Activated B cell treated with CpG ODN at 0.5 μM for 24 hours (primary cell): ENCODE measurements around the gene NRIP1. TPM values are rescaled to one million over a fixed set of nuclear protein-coding genes. Genes with fewer than 3 reads are reported as not detected.

Source experiments
- ATAC-seq: fragments of 200-7000 bp; cut with Tn5 transposase; one replicate; pipeline ENCODE4 v1.10.0; 2021; ENCODE audit warnings: low read depth, mild to moderate bottlenecking, moderate library complexity
- CTCF ChIA-PET: fragments of 350-600 bp; sonication (Branson Sonifier 250); formaldehyde crosslinking; loops from one replicate; lab custom pipeline; 2021; ENCODE audit warnings: antibody characterized with exemption; lab: Charles Lee
- POLR2A ChIA-PET: fragments of 350-600 bp; sonication (Branson Sonifier 250); formaldehyde crosslinking; loops from one replicate; lab custom pipeline; 2021; ENCODE audit warnings: antibody characterized with exemption; lab: Charles Lee
- DNase-seq: peaks from one replicate; pipeline ENCODE4 v3.0.0; 2022
- H3K27ac Mint-ChIP-seq: one replicate; pipeline ENCODE4 v1.8.0; 2020; ENCODE audit warnings: mixed read lengths
- H3K27me3 Mint-ChIP-seq: one replicate; pipeline ENCODE4 v1.8.0; 2021; ENCODE audit warnings: mixed read lengths
- H3K36me3 Mint-ChIP-seq: one replicate; pipeline ENCODE4 v1.8.0; 2021; ENCODE audit warnings: low read depth, mixed read lengths
- H3K4me1 Mint-ChIP-seq: one replicate; pipeline ENCODE4 v1.8.0; 2021; ENCODE audit warnings: mixed read lengths
- H3K4me3 Mint-ChIP-seq: one replicate; pipeline ENCODE4 v1.8.0; 2020; ENCODE audit warnings: mild to moderate bottlenecking, mixed read lengths
- H3K9me3 Mint-ChIP-seq: one replicate; pipeline ENCODE4 v1.8.0; 2020; ENCODE audit warnings: mixed read lengths
- intact Hi-C: fragments of 100-400 bp; cut with micrococcal nuclease; formaldehyde crosslinking; loops from one replicate; pipeline ENCODE4 v1.15.1; 2024
- total RNA-seq: library from RNA; stranded (reverse); gene quantifications from 2 replicates; pipeline ENCODE4 v1.2.3, GENCODE V29; 2022
- TF ChIP-seq, protein P1 (sequence below): fragments of 200-600 bp; IDR thresholded peaks from one replicate; pipeline ENCODE4 v1.8.0; 2022; ENCODE audit warnings: antibody characterized with exemption, mild to moderate bottlenecking

Gene NRIP1
- total RNA-seq, 1 donor from 2014 or later, result 26.6 TPM

DNA sequence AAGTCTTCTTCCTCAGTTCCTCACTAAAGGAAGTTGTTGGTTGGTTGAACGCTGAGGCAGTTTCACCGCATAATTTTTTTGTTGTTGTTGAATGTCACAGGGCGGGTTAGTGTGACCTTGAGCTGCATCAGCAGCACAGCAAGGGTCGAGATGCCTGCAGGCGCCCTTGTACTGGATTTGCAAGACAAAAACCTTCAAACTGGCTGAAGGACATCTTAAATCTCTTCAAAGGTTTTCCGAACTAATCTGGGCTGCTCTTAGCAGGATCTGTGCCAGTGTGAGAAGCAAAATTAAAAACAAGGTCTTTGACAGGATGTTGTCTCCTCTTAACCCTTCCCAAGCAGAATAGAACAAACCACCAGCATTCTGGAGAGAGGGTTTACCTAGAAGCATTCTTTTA is 59.4 kb downstream of the NRIP1 start:
- Mint-ChIP-seq H3K27ac (no peak overlapping the region), H3K36me3 (peaks cover 27% of the 10 kb centered on the region), H3K27me3 (no peaks in the 10 kb centered on the region), H3K9me3 (no peaks in the 10 kb centered on the region), H3K4me3 (no peak overlapping the region), H3K4me1 (peaks cover 42% of the 10 kb centered on the region)
- ChIA-PET CTCF (no interaction called here), POLR2A (no interaction called here)
- no peak for DNase-seq
- ATAC-seq, result no peak
- intact Hi-C loops, result no loop called here
- TF ChIP-seq, protein P1, sequence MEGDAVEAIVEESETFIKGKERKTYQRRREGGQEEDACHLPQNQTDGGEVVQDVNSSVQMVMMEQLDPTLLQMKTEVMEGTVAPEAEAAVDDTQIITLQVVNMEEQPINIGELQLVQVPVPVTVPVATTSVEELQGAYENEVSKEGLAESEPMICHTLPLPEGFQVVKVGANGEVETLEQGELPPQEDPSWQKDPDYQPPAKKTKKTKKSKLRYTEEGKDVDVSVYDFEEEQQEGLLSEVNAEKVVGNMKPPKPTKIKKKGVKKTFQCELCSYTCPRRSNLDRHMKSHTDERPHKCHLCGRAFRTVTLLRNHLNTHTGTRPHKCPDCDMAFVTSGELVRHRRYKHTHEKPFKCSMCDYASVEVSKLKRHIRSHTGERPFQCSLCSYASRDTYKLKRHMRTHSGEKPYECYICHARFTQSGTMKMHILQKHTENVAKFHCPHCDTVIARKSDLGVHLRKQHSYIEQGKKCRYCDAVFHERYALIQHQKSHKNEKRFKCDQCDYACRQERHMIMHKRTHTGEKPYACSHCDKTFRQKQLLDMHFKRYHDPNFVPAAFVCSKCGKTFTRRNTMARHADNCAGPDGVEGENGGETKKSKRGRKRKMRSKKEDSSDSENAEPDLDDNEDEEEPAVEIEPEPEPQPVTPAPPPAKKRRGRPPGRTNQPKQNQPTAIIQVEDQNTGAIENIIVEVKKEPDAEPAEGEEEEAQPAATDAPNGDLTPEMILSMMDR, result no peak

DNA sequence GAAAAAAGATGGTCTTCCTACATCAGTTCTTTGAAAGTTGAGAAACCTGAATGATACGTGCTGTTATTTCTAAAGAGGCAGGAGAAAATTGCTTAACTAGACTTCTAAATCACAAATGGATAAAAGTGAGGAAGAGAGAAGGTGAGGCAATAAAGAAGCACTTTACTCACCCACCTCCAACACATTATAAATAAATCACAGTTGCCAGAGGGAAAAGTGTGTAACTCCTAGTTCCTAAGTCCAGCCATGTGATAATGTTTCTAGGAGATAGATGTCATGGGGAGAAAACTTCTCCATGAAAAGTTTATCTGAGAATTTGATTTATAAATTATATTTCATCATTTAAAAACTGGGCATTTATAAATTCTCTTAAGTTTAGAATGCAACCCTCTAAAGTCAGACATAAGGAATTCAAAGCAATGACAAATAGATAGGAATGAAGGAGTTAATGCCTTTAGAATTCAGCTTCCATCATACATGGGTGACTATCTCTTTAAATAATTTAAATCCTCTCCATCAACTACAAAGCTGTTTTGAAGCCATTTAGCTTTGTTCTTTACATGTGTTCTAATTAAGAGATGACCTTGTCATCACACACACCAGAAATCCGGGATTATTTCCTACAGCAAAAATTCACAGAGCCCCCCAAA is 60.0 kb downstream of the NRIP1 start:
- H3K9me3 Mint-ChIP-seq, result no peaks in the 10 kb centered on the region
- H3K27me3 Mint-ChIP-seq, result no peaks in the 10 kb centered on the region
- CTCF ChIA-PET, result no interaction called here
- H3K27ac Mint-ChIP-seq, result no peak overlapping the region
- POLR2A ChIA-PET, result interaction anchor here (0.6 kb wide), 1 partner anchor 19 kb away, joined by 3 read pairs; no protein-coding TSS in a partner anchor
- TF ChIP-seq, protein P1, result no peak
- ATAC-seq, result no peak
- H3K4me1 Mint-ChIP-seq, result peaks cover 46% of the 10 kb centered on the region
- intact Hi-C loops, result no loop called here
- H3K4me3 Mint-ChIP-seq, result no peak overlapping the region
- no peak for DNase-seq
- peaks cover 27% of the 10 kb centered on the region for H3K36me3 Mint-ChIP-seq

GRCh38 chr21:15003463-15004135 is 61.2 kb downstream of the NRIP1 start:
- Mint-ChIP-seq H3K27me3 (no peaks in the 10 kb centered on the region), H3K4me3 (no peak overlapping the region), H3K4me1 (peaks cover 47% of the 10 kb centered on the region), H3K27ac (no peak overlapping the region), H3K36me3 (peaks cover 19% of the 10 kb centered on the region), H3K9me3 (no peaks in the 10 kb centered on the region)
- DNase-seq, result no peak
- ChIA-PET POLR2A (interaction anchor here (0.8 kb wide), 1 partner anchor 17 kb away, joined by 3 read pairs; no protein-coding TSS in a partner anchor), CTCF (no interaction called here)
- intact Hi-C loops, result no loop called here
- ATAC-seq, result no peak
- TF ChIP-seq, protein P1, result no peak

DNA sequence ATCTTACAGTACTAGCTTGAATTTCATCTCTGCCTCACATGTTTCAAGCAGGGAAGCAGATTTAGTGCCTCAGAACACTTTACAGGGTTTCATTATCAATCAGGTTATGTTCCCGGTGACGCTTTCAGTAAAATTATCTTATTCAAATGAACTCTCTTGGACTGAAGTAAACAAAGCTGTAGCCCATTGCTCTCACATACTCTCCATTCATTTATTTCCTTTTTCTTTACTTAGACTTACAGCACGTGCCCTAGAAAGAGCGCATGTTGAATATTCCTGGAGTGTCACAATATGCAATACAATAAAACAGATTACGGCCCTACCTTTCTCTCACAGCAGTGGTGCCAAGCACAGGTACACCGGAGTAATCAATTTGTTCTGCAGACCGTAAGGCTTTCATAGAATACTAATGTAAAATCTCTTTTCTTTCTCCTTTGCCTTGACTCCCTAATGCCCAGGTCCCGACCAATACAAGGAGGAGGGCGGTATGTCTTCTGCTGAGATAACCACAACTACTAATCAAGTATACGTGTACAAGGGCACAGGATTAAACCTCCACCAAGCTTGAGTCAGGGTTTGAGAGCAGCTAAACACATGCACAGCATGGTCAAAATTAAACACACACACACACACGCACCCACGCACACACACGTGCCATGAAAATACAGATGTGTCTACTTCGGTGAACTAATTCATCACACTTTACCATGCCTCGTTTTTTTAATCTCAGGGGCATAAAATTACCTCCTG is 62.8 kb downstream of the NRIP1 start:
- peak overlapping the region; percentile 13 for H3K27ac Mint-ChIP-seq
- ATAC-seq (peak; percentile 54), DNase-seq (no peak)
- intact Hi-C loops, result no loop called here
- ChIA-PET POLR2A (no interaction called here), CTCF (interaction anchor here (0.5 kb wide), 1 partner anchor 466 kb away, joined by 3 read pairs; no protein-coding TSS in a partner anchor)
- H3K4me1 Mint-ChIP-seq, result peaks cover 50% of the 10 kb centered on the region
- H3K27me3 Mint-ChIP-seq, result no peaks in the 10 kb centered on the region
- peaks cover 17% of the 10 kb centered on the region for H3K36me3 Mint-ChIP-seq
- H3K4me3 Mint-ChIP-seq, result no peak overlapping the region
- TF ChIP-seq, protein P1, result no peak
- no peaks in the 10 kb centered on the region for H3K9me3 Mint-ChIP-seq

DNA sequence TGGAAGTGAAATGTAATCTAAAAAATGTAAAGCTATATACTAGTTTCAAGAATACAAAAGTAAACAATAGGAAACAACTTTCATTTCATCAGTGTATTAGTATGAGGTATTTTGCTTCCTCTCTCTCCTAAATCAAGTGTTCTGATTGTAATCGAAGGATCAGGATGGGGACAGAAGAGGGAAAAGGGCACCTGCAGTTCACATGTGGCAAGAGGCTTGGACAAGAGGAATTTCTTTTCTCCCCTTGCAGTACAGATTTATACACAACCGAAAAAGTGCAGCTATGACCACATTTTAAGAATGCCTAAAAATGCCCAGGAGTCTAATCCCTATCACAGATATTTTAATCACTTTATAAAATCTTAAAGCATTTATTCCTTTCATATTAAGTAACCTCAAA is 63.7 kb downstream of the NRIP1 start:
- Mint-ChIP-seq H3K9me3 (no peaks in the 10 kb centered on the region), H3K4me1 (peaks cover 43% of the 10 kb centered on the region), H3K4me3 (no peak overlapping the region), H3K27me3 (no peaks in the 10 kb centered on the region), H3K36me3 (peaks cover 18% of the 10 kb centered on the region), H3K27ac (no peak overlapping the region)
- intact Hi-C loops, result no loop called here
- TF ChIP-seq, protein P1, result no peak
- ChIA-PET CTCF (interaction anchor here (0.5 kb wide), 1 partner anchor 465 kb away, joined by 3 read pairs; no protein-coding TSS in a partner anchor), POLR2A (no interaction called here)
- ATAC-seq (no peak), DNase-seq (no peak)
